ENCODE results near the gene TMEM233. TPM values are rescaled to one million over a fixed set of nuclear protein-coding genes. Genes with fewer than 3 reads are reported as not detected.

Gene TMEM233
- total RNA-seq, 2 experiments from 2014 or later: not detected

DNA sequence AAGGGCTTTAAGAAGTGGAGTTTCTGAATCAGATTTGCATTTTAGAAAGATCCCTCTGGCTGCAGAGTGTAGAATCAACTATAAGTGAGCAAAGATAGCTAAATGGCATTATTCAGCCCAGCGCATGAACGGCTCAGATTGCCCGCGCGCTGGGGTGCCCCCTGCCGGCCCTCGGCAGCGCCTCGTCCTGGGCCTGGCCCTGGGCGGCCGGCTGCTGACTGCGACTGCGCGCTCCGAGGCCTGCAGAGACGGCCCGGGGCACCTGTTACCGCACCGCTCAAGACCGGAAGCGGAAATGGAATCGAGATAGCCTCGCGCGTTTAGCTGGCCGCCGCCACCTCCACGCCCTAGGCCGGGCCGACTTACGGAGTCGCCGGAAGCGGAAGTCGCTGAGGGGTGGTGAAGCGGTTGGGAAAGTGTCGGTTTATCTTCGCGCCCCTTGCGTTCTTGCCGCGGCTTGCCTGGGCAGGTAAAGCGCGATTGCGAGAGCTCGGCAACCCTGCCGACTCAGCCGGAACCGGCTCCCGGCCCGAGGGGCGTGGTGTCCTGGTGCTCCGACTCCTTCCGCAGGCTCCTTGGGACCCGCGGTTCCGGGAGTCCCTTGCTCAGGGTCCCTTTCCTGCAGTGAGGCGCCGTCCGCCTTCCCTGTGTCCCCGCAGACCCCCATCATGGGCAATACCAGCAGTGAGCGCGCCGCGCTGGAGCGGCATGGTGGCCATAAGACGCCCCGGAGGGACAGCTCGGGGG is 74.2 kb downstream of the TMEM233 start, which contains the start of gene PRKAB1:
TSS of gene PRKAB1 (plus strand) at position 557 of the 747 bp plus-strand sequence. CDS start at position 669, 112 bp downstream.
- Histone ChIP-seq H4K20me1 (ENCODE audit: insufficient read depth, low read length) (no peaks in the 10 kb centered on the region), H3K9me2 (ENCODE audit: insufficient read depth, low read length) (no peaks in the 10 kb centered on the region), H2AFZ (ENCODE audit: low read length) (peak within 1 kb of the TSS; percentile 99), H3K4me1 (ENCODE audit: insufficient read depth, low read length, poor library complexity, severe bottlenecking) (peaks cover 36% of the 10 kb centered on the region), H3K4me2 (ENCODE audit: low read length) (peak within 1 kb of the TSS; percentile 87), H3K36me3 (ENCODE audit: insufficient read depth, low read length) (peaks cover 36% of the 10 kb centered on the region), H3K9me3 (ENCODE audit: low read length) (no peaks in the 10 kb centered on the region; the same call in 1 of the 2 replicates), H3K4me3 (ENCODE audit: low read depth, low read length, poor library complexity, severe bottlenecking) (peak within 1 kb of the TSS; percentile 92), H3K79me2 (ENCODE audit: insufficient read depth, low read depth, low read length) (peaks cover 35% of the 10 kb centered on the region), H3K27ac (ENCODE audit: low read depth, low read length, poor library complexity, severe bottlenecking) (peak within 1 kb of the TSS; percentile 89)
- DNase-seq (ENCODE audit: low spot score): peak; percentile 99
- ChIA-PET CTCF (ENCODE audit: unreplicated experiment) (no interaction called here), POLR2A (interaction anchor here (0.7 to 2.2 kb wide), 3 partner anchors 14 to 32 kb away, joined by 4 to 7 read pairs (median 6); no protein-coding TSS in a partner anchor)
- TF ChIP-seq, protein P1, sequence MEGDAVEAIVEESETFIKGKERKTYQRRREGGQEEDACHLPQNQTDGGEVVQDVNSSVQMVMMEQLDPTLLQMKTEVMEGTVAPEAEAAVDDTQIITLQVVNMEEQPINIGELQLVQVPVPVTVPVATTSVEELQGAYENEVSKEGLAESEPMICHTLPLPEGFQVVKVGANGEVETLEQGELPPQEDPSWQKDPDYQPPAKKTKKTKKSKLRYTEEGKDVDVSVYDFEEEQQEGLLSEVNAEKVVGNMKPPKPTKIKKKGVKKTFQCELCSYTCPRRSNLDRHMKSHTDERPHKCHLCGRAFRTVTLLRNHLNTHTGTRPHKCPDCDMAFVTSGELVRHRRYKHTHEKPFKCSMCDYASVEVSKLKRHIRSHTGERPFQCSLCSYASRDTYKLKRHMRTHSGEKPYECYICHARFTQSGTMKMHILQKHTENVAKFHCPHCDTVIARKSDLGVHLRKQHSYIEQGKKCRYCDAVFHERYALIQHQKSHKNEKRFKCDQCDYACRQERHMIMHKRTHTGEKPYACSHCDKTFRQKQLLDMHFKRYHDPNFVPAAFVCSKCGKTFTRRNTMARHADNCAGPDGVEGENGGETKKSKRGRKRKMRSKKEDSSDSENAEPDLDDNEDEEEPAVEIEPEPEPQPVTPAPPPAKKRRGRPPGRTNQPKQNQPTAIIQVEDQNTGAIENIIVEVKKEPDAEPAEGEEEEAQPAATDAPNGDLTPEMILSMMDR (conservative IDR thresholded peaks at IDR 0.05; ENCODE audit: low read length): peak; percentile 92
- no peak for TF ChIP-seq EZH2phosphoT487 (IDR thresholded peaks at IDR 0.05; ENCODE audit: borderline replicate concordance, low read depth, low read length)
- no TSS peak for BruUV-seq (replicated peaks)
- intact Hi-C loops (cut with micrococcal nuclease; ENCODE audit: unreplicated experiment): loop anchor here (5.0 kb wide), 1 partner anchor 225 kb away; no protein-coding TSS in a partner anchor

GRCh38 chr12:119668324-119668841 is 74.8 kb downstream of the TMEM233 start:
- H3K9me2 ChIP-seq (ENCODE audit: insufficient read depth, low read length): no peaks in the 10 kb centered on the region
- peaks cover 42% of the 10 kb centered on the region for H3K36me3 ChIP-seq (ENCODE audit: insufficient read depth, low read length)
- peak overlapping the region; percentile 73 for H3K4me2 ChIP-seq (ENCODE audit: low read length)
- peaks cover 36% of the 10 kb centered on the region for H3K4me1 ChIP-seq (ENCODE audit: insufficient read depth, low read length, poor library complexity, severe bottlenecking)
- no peaks in the 10 kb centered on the region for H4K20me1 ChIP-seq (ENCODE audit: insufficient read depth, low read length)
- H2AFZ ChIP-seq (ENCODE audit: low read length): peak overlapping the region; percentile 73; the same call in 1 of the 2 replicates
- ChIA-PET POLR2A (interaction anchor here (1.8 to 2.2 kb wide), 2 partner anchors 13 to 21 kb away, joined by 6 to 7 read pairs; no protein-coding TSS in a partner anchor), CTCF (ENCODE audit: unreplicated experiment) (no interaction called here)
- BruUV-seq (replicated peaks): TSS peak; percentile 66
- H3K79me2 ChIP-seq (ENCODE audit: insufficient read depth, low read depth, low read length): peaks cover 35% of the 10 kb centered on the region
- intact Hi-C loops (cut with micrococcal nuclease; ENCODE audit: unreplicated experiment): loop anchor here (5.0 kb wide), 1 partner anchor 226 kb away; no protein-coding TSS in a partner anchor
- no peaks in the 10 kb centered on the region; the same call in 1 of the 2 replicates for H3K9me3 ChIP-seq (ENCODE audit: low read length)
- peak overlapping the region; percentile 89 for H3K27ac ChIP-seq (ENCODE audit: low read depth, low read length, poor library complexity, severe bottlenecking)
- H3K4me3 ChIP-seq (ENCODE audit: low read depth, low read length, poor library complexity, severe bottlenecking): peak overlapping the region; percentile 92
- TF ChIP-seq EZH2phosphoT487 (IDR thresholded peaks at IDR 0.05; ENCODE audit: borderline replicate concordance, low read depth, low read length): no peak
- TF ChIP-seq, protein P1 (conservative IDR thresholded peaks at IDR 0.05; ENCODE audit: low read length): no peak
- peak; percentile 32 for DNase-seq (ENCODE audit: low spot score)
